K562 (cell line): ENCODE measurements around the gene DNAH3. TPM values are rescaled to one million over a fixed set of nuclear protein-coding genes. Genes with fewer than 3 reads are reported as not detected.
A peak's percentile ranks its signal among the peaks of the same experiment; 100 is the strongest.

Experiments used
- AFF1 ChIP-seq, 2 experiments: fragments of 450-650 bp; IDR thresholded peaks; 2 replicates each; pipeline ENCODE4 v1.6.1; 2018; ENCODE audit warnings: mild to moderate bottlenecking in 2 of 2, low read depth in 1 of 2; ENCODE audit not compliant: partially characterized antibody in 2 of 2
- CUX1 ChIP-seq: fragments of 200-800 bp; sonication (Bioruptor generic); IDR thresholded peaks from 2 replicates; pipeline ENCODE4 v1.6.1; 2016; ENCODE audit warnings: missing genetic modification characterization, missing compliant biosample characterization
- EZH2 ChIP-seq: IDR thresholded peaks from 2 replicates; pipeline ENCODE4 v1.6.1; 2012; ENCODE audit warnings: low read depth, mild to moderate bottlenecking, inconsistent platforms, low read length, borderline replicate concordance
- FOS ChIP-seq: IDR thresholded peaks from 3 replicates; pipeline ENCODE4 v1.6.1; 2011; ENCODE audit not compliant: insufficient read length; ENCODE audit errors: extremely low read depth
- FOXP1 ChIP-seq: sonication (generic); formaldehyde crosslinking; IDR thresholded peaks from 2 replicates; pipeline ENCODE4 v1.8.0; 2022; ENCODE audit warnings: mild to moderate bottlenecking, missing genetic modification reagents
- HNRNPH1 ChIP-seq: fragments of 200-400 bp; formaldehyde crosslinking; optimal IDR thresholded peaks from 2 replicates; pipeline ENCODE3; 2017; ENCODE audit warnings: low read depth, mild to moderate bottlenecking, low read length, moderate library complexity
- HOMEZ ChIP-seq: fragments of 250-450 bp; sonication (Bioruptor Pico); IDR thresholded peaks from 2 replicates; pipeline ENCODE4 v1.4.0; 2020; ENCODE audit warnings: mild to moderate bottlenecking, moderate library complexity
- JUND ChIP-seq, 2 experiments: IDR thresholded peaks; 2 replicates in 1 of 2; 3 replicates in 1 of 2; pipeline ENCODE4 v1.6.1; 2011; ENCODE audit warnings: borderline replicate concordance in 2 of 2, low read depth in 2 of 2, low read length in 2 of 2, improper control_type of control experiment in 1 of 2, missing biosample characterization in 1 of 2, missing genetic modification characterization in 1 of 2, missing genetic modification reagents in 1 of 2
- L3MBTL2 ChIP-seq: fragments of 450-650 bp; IDR thresholded peaks from 2 replicates; pipeline ENCODE4 v1.6.1; 2016; ENCODE audit warnings: mild to moderate bottlenecking, moderate library complexity
- MYNN ChIP-seq, 2 experiments: sonication (generic); formaldehyde crosslinking in 1 of 2; IDR thresholded peaks; 2 replicates each; pipeline versions ENCODE4 v1.5.0 to v1.6.1; 2016 to 2020; ENCODE audit warnings: antibody characterized with exemption in 1 of 2, missing genetic modification reagents in 1 of 2
- NFYB ChIP-seq: IDR thresholded peaks from 2 replicates; pipeline ENCODE4 v1.6.1; 2011; ENCODE audit warnings: mild to moderate bottlenecking, moderate library complexity; ENCODE audit not compliant: insufficient read length; ENCODE audit errors: extremely low read depth
- PRPF4 ChIP-seq: fragments of 200-400 bp; formaldehyde crosslinking; IDR thresholded peaks from one replicate; pipeline ENCODE4 v1.6.1; 2017; ENCODE audit warnings: low read length, low read depth, mild to moderate bottlenecking; ENCODE audit not compliant: insufficient read depth, poor library complexity, severe bottlenecking
- RB1 ChIP-seq: fragments of 450-650 bp; IDR thresholded peaks from 2 replicates; pipeline ENCODE4 v1.6.1; 2017; ENCODE audit warnings: low read depth, mild to moderate bottlenecking
- SNIP1 ChIP-seq: fragments of 450-650 bp; IDR thresholded peaks from 2 replicates; pipeline ENCODE4 v1.7.1; 2017; ENCODE audit warnings: low read depth, mild to moderate bottlenecking
- TAF1 ChIP-seq: IDR thresholded peaks from 2 replicates; pipeline ENCODE4 v1.6.1; 2011; ENCODE audit warnings: mild to moderate bottlenecking, low read length, moderate library complexity; ENCODE audit not compliant: insufficient read depth, control insufficient read depth, severe bottlenecking; ENCODE audit errors: extremely low read depth
- ZNF133 ChIP-seq: fragments of 250-450 bp; sonication (Bioruptor Pico); IDR thresholded peaks from 2 replicates; pipeline ENCODE4 v1.4.0; 2020; ENCODE audit warnings: mild to moderate bottlenecking
- ZSCAN32 ChIP-seq: fragments of 450-650 bp; formaldehyde crosslinking; IDR thresholded peaks from 2 replicates; pipeline ENCODE4 v1.4.0; 2020; ENCODE audit warnings: mild to moderate bottlenecking, moderate library complexity
- polyA plus RNA-seq, 8 experiments: library from polyadenylated mRNA; depleted of rRNA in 4 of 8; stranded (reverse) in 5 of 8; unstranded in 3 of 8; fragments of >200 nt; fragmentation: Nextera tagmentation in 2 of 8; fragmentation: Illumina TruSeq in 1 of 8; extraction: Ambion mirVana in 2 of 8; extraction: Trizol in 1 of 8; gene quantifications; 2 replicates each; pipeline versions ENCODE4 v1.2.1 to v1.2.3, GENCODE V29; 2011 to 2014; ENCODE audit warnings: inconsistent platforms in 1 of 8, missing spikeins in 1 of 8
- total RNA-seq, 7 experiments: library from RNA; depleted of rRNA in 6 of 7; stranded (reverse); fragments of >200 nt in 6 of 7; fragmentation: Illumina TruSeq in 2 of 7; extraction: Trizol in 2 of 7; gene quantifications; 2 replicates each; pipeline versions ENCODE4 v1.2.1 to v1.2.3, GENCODE V29; 2011 to 2021; ENCODE audit warnings: low replicate concordance in 1 of 7

Gene DNAH3
- total and polyA plus RNA-seq, 9 of the 15 experiments (the other 6 are each of a cell fraction or from before 2014, with no cell fraction given) = 0.32 to 0.84 (median 0.44) TPM

GRCh38 chr16:21116148-21116693 lies 34.4 kb downstream of the DNAH3 start (continued):
- peak; percentile 40 to 69 for TF ChIP-seq AFF1 (IDR thresholded peaks at IDR 0.05; ENCODE audit: low read depth in 1 of 2, partially characterized antibody in 2 of 2)
- no peak for TF ChIP-seq HOMEZ (CRISPR knock-in tag)
- TF ChIP-seq CUX1 (CRISPR knock-in tag) = no peak
- TF ChIP-seq HNRNPH1 = no peak
- TF ChIP-seq TAF1 = no peak
- no peak for TF ChIP-seq FOXP1 (CRISPR knock-in tag)
- no peak for TF ChIP-seq JUND (IDR thresholded peaks at IDR 0.05; ENCODE audit: borderline replicate concordance, low read depth, low read length)
- peak; percentile 36; the same call in 1 of the 3 replicates for TF ChIP-seq JUND (tag; IDR thresholded peaks at IDR 0.05; ENCODE audit: borderline replicate concordance, low read depth, low read length)
- TF ChIP-seq NFYB = no peak
- TF ChIP-seq ZSCAN32 (CRISPR knock-in tag) = no peak
- no peak for TF ChIP-seq FOS
- TF ChIP-seq RB1 = no peak
- TF ChIP-seq MYNN (IDR thresholded peaks at IDR 0.05) = no peak
- TF ChIP-seq MYNN (CRISPR knock-in tag; IDR thresholded peaks at IDR 0.05) = no peak
- peak; percentile 93 for TF ChIP-seq L3MBTL2
- TF ChIP-seq EZH2 = no peak
- TF ChIP-seq PRPF4 = no peak
- TF ChIP-seq SNIP1 = no peak
- no peak for TF ChIP-seq ZNF133 (CRISPR knock-in tag)
